Endothelial cell of umbilical vein (primary cell): ENCODE measurements around the gene LMO1. TPM values are rescaled to one million over a fixed set of nuclear protein-coding genes. Genes with fewer than 3 reads are reported as not detected.

ENCODE experiments used
- BruUV-seq: library from RNA; stranded (reverse); fragments of 400-500 nt; replicated peaks from 2 replicates; lab custom pipeline; 2021; lab: Mats Ljungman, UMichigan
- CTCF ChIA-PET: fragments of 300-600, 350-600 bp; sonication (Branson Sonifier 250); formaldehyde crosslinking; loops from one replicate; lab custom pipeline; 2021; ENCODE audit warnings: antibody characterized with exemption, inconsistent platforms; lab: Charles Lee
- POLR2A ChIA-PET: fragments of 300-600, 350-600 bp; sonication (Branson Sonifier 250); formaldehyde crosslinking; loops from one replicate; lab custom pipeline; 2021; ENCODE audit warnings: antibody characterized with exemption, inconsistent platforms; lab: Charles Lee
- DNase-seq: peaks from one replicate; pipeline ENCODE4 v3.0.0-alpha.2; 2011; ENCODE audit warnings: low read depth, low spot score
- FAIRE-seq: peaks from 2 replicates; lab custom pipeline; 2011; peaks lifted over from hg19 to GRCh38; lab: Jason Lieb, UNC
- H2AFZ ChIP-seq: 2 replicates; pipeline ENCODE4 v1.6.0; 2012; ENCODE audit warnings: low read depth, low read length, control low read depth, inconsistent platforms
- H3K27ac ChIP-seq: 2 replicates; pipeline ENCODE4 v1.5.1; 2011; ENCODE audit warnings: low read depth, mild to moderate bottlenecking, control low read depth, low read length, moderate library complexity; ENCODE audit not compliant: insufficient read depth
- H3K27me3 ChIP-seq, 2 experiments: 2 replicates each; pipeline versions ENCODE4 v1.6.0 to v1.6.1; 2011; ENCODE audit warnings: low read length in 2 of 2, mixed read lengths in 1 of 2; ENCODE audit not compliant: control insufficient read depth in 2 of 2, insufficient read depth in 2 of 2
- H3K36me3 ChIP-seq, 2 experiments: 2 replicates in 1 of 2; 3 replicates in 1 of 2; pipeline ENCODE4 v1.5.1; 2011; ENCODE audit warnings: low read length in 2 of 2, mild to moderate bottlenecking in 1 of 2, moderate library complexity in 1 of 2; ENCODE audit not compliant: control insufficient read depth in 2 of 2, insufficient read depth in 2 of 2; ENCODE audit errors: extremely low read depth in 1 of 2
- H3K4me1 ChIP-seq: 3 replicates; pipeline ENCODE4 v1.5.1; 2011; ENCODE audit warnings: mild to moderate bottlenecking, low read length; ENCODE audit not compliant: control insufficient read depth, insufficient read depth; ENCODE audit errors: extremely low read depth
- H3K4me2 ChIP-seq: 2 replicates; pipeline ENCODE4 v1.6.1; 2011; ENCODE audit warnings: low read length, control low read depth, mixed read lengths; ENCODE audit not compliant: insufficient read depth
- H3K4me3 ChIP-seq, 3 experiments: fragments of 200-600 bp in 1 of 3; sonication (generic), shearing (Covaris generic) in 1 of 3; replicated peaks in 1 of 3; 2 replicates each; pipeline ENCODE4 v1.5.1; 2011 to 2016; ENCODE audit warnings: control low read depth in 3 of 3, low read length in 3 of 3, mild to moderate bottlenecking in 2 of 3, inconsistent platforms in 1 of 3, low read depth in 1 of 3, moderate library complexity in 1 of 3; ENCODE audit not compliant: insufficient read depth in 1 of 3
- H3K79me2 ChIP-seq: 2 replicates; pipeline ENCODE4 v1.6.0; 2012; ENCODE audit warnings: low read length, inconsistent platforms; ENCODE audit not compliant: control insufficient read depth, insufficient read depth
- H3K9ac ChIP-seq: replicated peaks from 2 replicates; pipeline ENCODE3; 2011; ENCODE audit warnings: low read length, control low read depth; ENCODE audit not compliant: insufficient read depth; ENCODE audit errors: extremely low read depth
- H3K9me1 ChIP-seq: replicated peaks from 3 replicates; pipeline ENCODE4 v1.6.0; 2011; ENCODE audit warnings: mild to moderate bottlenecking, low read length; ENCODE audit not compliant: control insufficient read depth, insufficient read depth; ENCODE audit errors: extremely low read depth
- H3K9me3 ChIP-seq: replicated peaks from 2 replicates; pipeline ENCODE4 v1.5.1; 2012; ENCODE audit warnings: low read length, inconsistent platforms; ENCODE audit not compliant: control insufficient read depth, insufficient read depth
- H4K20me1 ChIP-seq: replicated peaks from 2 replicates; pipeline ENCODE3; 2011; ENCODE audit warnings: mild to moderate bottlenecking, low read length; ENCODE audit not compliant: control insufficient read depth, insufficient read depth; ENCODE audit errors: extremely low read depth
- EZH2 ChIP-seq: IDR thresholded peaks from 2 replicates; pipeline ENCODE4 v1.6.1; 2012; ENCODE audit warnings: borderline replicate concordance, low read depth, mild to moderate bottlenecking, moderate library complexity, low read length, inconsistent platforms; ENCODE audit not compliant: severe bottlenecking
- FOS ChIP-seq: IDR thresholded peaks from 2 replicates; pipeline ENCODE4 v1.6.1; 2011; ENCODE audit warnings: mild to moderate bottlenecking, low read length, moderate library complexity, borderline replicate concordance; ENCODE audit not compliant: insufficient read depth
- GATA2 ChIP-seq: IDR thresholded peaks from 2 replicates; pipeline ENCODE4 v1.7.0; 2011; ENCODE audit warnings: low read depth, mild to moderate bottlenecking, moderate library complexity, mixed read lengths, low read length; ENCODE audit not compliant: insufficient read length, insufficient read depth
- JUN ChIP-seq: IDR thresholded peaks from 2 replicates; pipeline ENCODE4 v1.6.1; 2011; ENCODE audit warnings: borderline replicate concordance, low read depth; ENCODE audit not compliant: insufficient read length, insufficient read depth
- MYC ChIP-seq: IDR thresholded peaks from one replicate; pipeline ENCODE4 v1.6.1; 2011; ENCODE audit warnings: mild to moderate bottlenecking, low read depth, low read length
- POLR2A ChIP-seq: IDR thresholded peaks from 2 replicates; pipeline ENCODE4 v1.6.1; 2012; ENCODE audit warnings: low read depth, mild to moderate bottlenecking, control low read depth, low read length
- POLR2AphosphoS5 ChIP-seq: IDR thresholded peaks from 2 replicates; pipeline ENCODE4 v1.6.1; 2012; ENCODE audit warnings: low read depth, mild to moderate bottlenecking, control low read depth, low read length, moderate library complexity; ENCODE audit not compliant: insufficient read depth
- dilution Hi-C: fragments of 300-500 bp; cut with MboI; formaldehyde crosslinking; loops from one replicate; pipeline ENCODE4 v1.15.0; 2019; ENCODE audit warnings: low sequenced_read_pairs; ENCODE audit not compliant: extremely low pct_ligation_motif_present
- intact Hi-C: fragments of 100-400 bp; cut with micrococcal nuclease; formaldehyde crosslinking; loops from one replicate; pipeline ENCODE4 v1.10.0; 2022
- polyA plus RNA-seq, 4 experiments: library from polyadenylated mRNA; depleted of rRNA in 3 of 4; stranded (reverse) in 3 of 4; unstranded in 1 of 4; fragments of >200 nt; gene quantifications; 2 replicates each; pipeline versions ENCODE4 v1.2.1 to v1.2.3, GENCODE V29; 2011 to 2012; ENCODE audit warnings: missing spikeins in 1 of 4
- total RNA-seq: library from RNA; stranded (reverse); gene quantifications from 2 replicates; pipeline ENCODE4 v1.2.3, GENCODE V29; 2021
- TF ChIP-seq, protein P1 (sequence below): IDR thresholded peaks from 2 replicates; pipeline ENCODE4 v1.6.1; 2011; ENCODE audit not compliant: insufficient read depth, insufficient read length
- TF ChIP-seq, protein P2 (sequence below), 2 donors: IDR thresholded peaks; 1 replicate in 1 of 2; 2 replicates in 1 of 2; pipeline ENCODE4 v1.5.1; 2011; ENCODE audit warnings: low read length in 2 of 2, mild to moderate bottlenecking in 2 of 2, moderate library complexity in 2 of 2, control low read depth in 1 of 2, inconsistent platforms in 1 of 2, low read depth in 1 of 2; ENCODE audit not compliant: insufficient read depth in 1 of 2; ENCODE audit errors: extremely low read depth in 1 of 2

LMO1 gene
- total and polyA plus RNA-seq, 2 donors (not counting 3 experiments of a cell fraction or from before 2014, with no cell fraction given) = not detected

DNA sequence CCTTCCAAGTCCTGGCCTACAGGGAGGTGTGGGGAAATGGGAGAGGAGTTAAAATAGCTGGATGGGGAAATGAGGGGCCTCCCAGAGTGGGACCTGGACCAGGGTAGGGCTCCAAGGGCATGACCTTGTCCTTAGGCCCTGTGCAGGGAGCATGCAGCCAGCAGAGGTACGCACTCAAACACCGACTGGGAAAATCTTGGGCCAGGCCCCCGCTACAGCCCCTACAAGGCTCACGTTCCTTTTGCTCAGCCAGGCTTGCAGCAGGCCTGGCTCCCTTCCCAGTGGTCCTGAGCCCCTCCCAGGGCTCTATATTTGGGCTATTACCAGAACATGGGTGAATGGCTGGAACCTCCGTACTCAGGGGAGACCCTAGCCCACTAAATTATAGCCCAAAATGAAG, 31.3 kb downstream of the LMO1 start:
- TF ChIP-seq POLR2A (no peak), FOS (no peak), JUN (no peak), MYC (no peak), GATA2 (no peak), POLR2AphosphoS5 (no peak), EZH2 (no peak)
- TF ChIP-seq, protein P1, sequence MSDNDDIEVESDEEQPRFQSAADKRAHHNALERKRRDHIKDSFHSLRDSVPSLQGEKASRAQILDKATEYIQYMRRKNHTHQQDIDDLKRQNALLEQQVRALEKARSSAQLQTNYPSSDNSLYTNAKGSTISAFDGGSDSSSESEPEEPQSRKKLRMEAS = no peak
- no TSS peak for BruUV-seq
- no peak overlapping the region for H3K9ac ChIP-seq
- ChIA-PET POLR2A (no interaction called here), CTCF (interaction anchor here (1.1 to 1.4 kb wide), 3 partner anchors 31 to 334 kb away, joined by 3 to 4 read pairs (median 4); partner anchors contain the start of gene LMO1)
- DNase-seq (no peak), FAIRE-seq (no peak)
- H3K27ac ChIP-seq = no peak overlapping the region
- intact Hi-C loops (no loop called here), dilution Hi-C loops (no loop called here)
- H3K27me3 ChIP-seq = no peaks in the 10 kb centered on the region
- no peak overlapping the region for H3K4me2 ChIP-seq
- H3K36me3 ChIP-seq = no peaks in the 10 kb centered on the region
- no peaks in the 10 kb centered on the region for H3K9me3 ChIP-seq
- no peaks in the 10 kb centered on the region for H3K4me1 ChIP-seq
- no peak overlapping the region for H2AFZ ChIP-seq
- no peak overlapping the region for H3K4me3 ChIP-seq
- no peaks in the 10 kb centered on the region for H4K20me1 ChIP-seq
- no peaks in the 10 kb centered on the region for H3K9me1 ChIP-seq
- H3K79me2 ChIP-seq = no peaks in the 10 kb centered on the region

DNA sequence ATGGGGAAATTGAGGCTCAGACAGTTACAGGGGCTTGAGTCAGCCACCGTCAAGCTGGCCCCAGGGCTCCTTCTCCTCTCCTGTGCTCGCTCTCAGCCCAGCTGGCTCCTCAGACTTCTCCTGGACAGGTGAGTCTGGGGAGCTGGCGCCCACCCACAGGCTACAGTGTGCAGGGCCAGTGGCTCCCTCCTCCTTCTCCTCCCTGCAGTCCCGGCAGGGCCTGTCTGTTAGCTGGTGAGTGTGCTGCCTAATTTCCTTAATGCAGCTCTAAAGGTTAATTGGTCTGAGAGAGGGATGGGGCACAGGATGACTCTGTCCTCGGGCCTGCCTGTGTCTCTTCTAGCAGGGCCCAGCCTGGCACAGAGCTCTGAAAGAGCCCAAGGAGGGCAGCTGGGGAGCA, 31.7 kb downstream of the LMO1 start:
- no peaks in the 10 kb centered on the region for H4K20me1 ChIP-seq
- H3K79me2 ChIP-seq = no peaks in the 10 kb centered on the region
- FAIRE-seq (no peak), DNase-seq (no peak)
- dilution Hi-C loops (no loop called here), intact Hi-C loops (no loop called here)
- H2AFZ ChIP-seq = no peak overlapping the region
- H3K9ac ChIP-seq = no peak overlapping the region
- no peaks in the 10 kb centered on the region for H3K9me1 ChIP-seq
- no peaks in the 10 kb centered on the region for H3K9me3 ChIP-seq
- H3K4me1 ChIP-seq = no peaks in the 10 kb centered on the region
- CTCF ChIA-PET = interaction anchor here (1.1 to 1.4 kb wide), 3 partner anchors 31 to 334 kb away, joined by 3 to 4 read pairs (median 4); partner anchors contain the start of gene LMO1
- no peak overlapping the region for H3K4me3 ChIP-seq
- no peak overlapping the region for H3K27ac ChIP-seq
- H3K27me3 ChIP-seq = no peaks in the 10 kb centered on the region
- no peaks in the 10 kb centered on the region for H3K36me3 ChIP-seq
- POLR2A ChIA-PET = no interaction called here
- no TSS peak for BruUV-seq
- no peak overlapping the region for H3K4me2 ChIP-seq
- TF ChIP-seq MYC (no peak), POLR2A (no peak), JUN (no peak), POLR2AphosphoS5 (no peak), GATA2 (no peak), FOS (no peak), EZH2 (no peak)
- TF ChIP-seq, protein P2, sequence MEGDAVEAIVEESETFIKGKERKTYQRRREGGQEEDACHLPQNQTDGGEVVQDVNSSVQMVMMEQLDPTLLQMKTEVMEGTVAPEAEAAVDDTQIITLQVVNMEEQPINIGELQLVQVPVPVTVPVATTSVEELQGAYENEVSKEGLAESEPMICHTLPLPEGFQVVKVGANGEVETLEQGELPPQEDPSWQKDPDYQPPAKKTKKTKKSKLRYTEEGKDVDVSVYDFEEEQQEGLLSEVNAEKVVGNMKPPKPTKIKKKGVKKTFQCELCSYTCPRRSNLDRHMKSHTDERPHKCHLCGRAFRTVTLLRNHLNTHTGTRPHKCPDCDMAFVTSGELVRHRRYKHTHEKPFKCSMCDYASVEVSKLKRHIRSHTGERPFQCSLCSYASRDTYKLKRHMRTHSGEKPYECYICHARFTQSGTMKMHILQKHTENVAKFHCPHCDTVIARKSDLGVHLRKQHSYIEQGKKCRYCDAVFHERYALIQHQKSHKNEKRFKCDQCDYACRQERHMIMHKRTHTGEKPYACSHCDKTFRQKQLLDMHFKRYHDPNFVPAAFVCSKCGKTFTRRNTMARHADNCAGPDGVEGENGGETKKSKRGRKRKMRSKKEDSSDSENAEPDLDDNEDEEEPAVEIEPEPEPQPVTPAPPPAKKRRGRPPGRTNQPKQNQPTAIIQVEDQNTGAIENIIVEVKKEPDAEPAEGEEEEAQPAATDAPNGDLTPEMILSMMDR (IDR thresholded peaks at IDR 0.05; ENCODE audit: extremely low read depth in 1 of 2, insufficient read depth in 1 of 2, low read depth in 1 of 2, low read length in 2 of 2) = no peak
- TF ChIP-seq, protein P1 = no peak
